ENCODE data around the gene PDP2. TPM values are rescaled to one million over a fixed set of nuclear protein-coding genes. Genes with fewer than 3 reads are reported as not detected.

PDP2 gene
- total RNA-seq, 2 experiments from 2014 or later, result 13.8 to 29.2 TPM

- no peaks in the 10 kb centered on the region for H3K79me2 ChIP-seq (ENCODE audit: insufficient read depth, low read depth, low read length)
- no peak overlapping the region for H3K27ac ChIP-seq (ENCODE audit: low read depth, low read length, poor library complexity, severe bottlenecking)
- no peak overlapping the region for H2AFZ ChIP-seq (ENCODE audit: low read length)
- H3K4me2 ChIP-seq (ENCODE audit: low read length), result no peak overlapping the region
- H3K9me2 ChIP-seq (ENCODE audit: insufficient read depth, low read length), result no peaks in the 10 kb centered on the region
- DNase-seq (ENCODE audit: low spot score), result no peak
- TF ChIP-seq, protein P1, sequence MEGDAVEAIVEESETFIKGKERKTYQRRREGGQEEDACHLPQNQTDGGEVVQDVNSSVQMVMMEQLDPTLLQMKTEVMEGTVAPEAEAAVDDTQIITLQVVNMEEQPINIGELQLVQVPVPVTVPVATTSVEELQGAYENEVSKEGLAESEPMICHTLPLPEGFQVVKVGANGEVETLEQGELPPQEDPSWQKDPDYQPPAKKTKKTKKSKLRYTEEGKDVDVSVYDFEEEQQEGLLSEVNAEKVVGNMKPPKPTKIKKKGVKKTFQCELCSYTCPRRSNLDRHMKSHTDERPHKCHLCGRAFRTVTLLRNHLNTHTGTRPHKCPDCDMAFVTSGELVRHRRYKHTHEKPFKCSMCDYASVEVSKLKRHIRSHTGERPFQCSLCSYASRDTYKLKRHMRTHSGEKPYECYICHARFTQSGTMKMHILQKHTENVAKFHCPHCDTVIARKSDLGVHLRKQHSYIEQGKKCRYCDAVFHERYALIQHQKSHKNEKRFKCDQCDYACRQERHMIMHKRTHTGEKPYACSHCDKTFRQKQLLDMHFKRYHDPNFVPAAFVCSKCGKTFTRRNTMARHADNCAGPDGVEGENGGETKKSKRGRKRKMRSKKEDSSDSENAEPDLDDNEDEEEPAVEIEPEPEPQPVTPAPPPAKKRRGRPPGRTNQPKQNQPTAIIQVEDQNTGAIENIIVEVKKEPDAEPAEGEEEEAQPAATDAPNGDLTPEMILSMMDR (conservative IDR thresholded peaks at IDR 0.05; ENCODE audit: low read length), result no peak
- TF ChIP-seq EZH2phosphoT487 (IDR thresholded peaks at IDR 0.05; ENCODE audit: borderline replicate concordance, low read depth, low read length), result no peak
- intact Hi-C loops (cut with micrococcal nuclease; ENCODE audit: unreplicated experiment), result no loop called here
- ChIA-PET POLR2A (no interaction called here), CTCF (ENCODE audit: unreplicated experiment) (interaction anchor here (0.6 kb wide), 1 partner anchor 9 kb away, joined by 5 read pairs; no protein-coding TSS in a partner anchor)
- H4K20me1 ChIP-seq (ENCODE audit: insufficient read depth, low read length), result no peaks in the 10 kb centered on the region
- no peaks in the 10 kb centered on the region for H3K4me1 ChIP-seq (ENCODE audit: insufficient read depth, low read length, poor library complexity, severe bottlenecking)
- no TSS peak for BruUV-seq (replicated peaks)
- H3K9me3 ChIP-seq (ENCODE audit: low read length), result no peaks in the 10 kb centered on the region
- no peak overlapping the region for H3K4me3 ChIP-seq (ENCODE audit: low read depth, low read length, poor library complexity, severe bottlenecking)
- no peaks in the 10 kb centered on the region for H3K36me3 ChIP-seq (ENCODE audit: insufficient read depth, low read length)
These were observed 22.6 kb downstream of the PDP2 start for GRCh38 chr16:66902648-66903543.

DNA sequence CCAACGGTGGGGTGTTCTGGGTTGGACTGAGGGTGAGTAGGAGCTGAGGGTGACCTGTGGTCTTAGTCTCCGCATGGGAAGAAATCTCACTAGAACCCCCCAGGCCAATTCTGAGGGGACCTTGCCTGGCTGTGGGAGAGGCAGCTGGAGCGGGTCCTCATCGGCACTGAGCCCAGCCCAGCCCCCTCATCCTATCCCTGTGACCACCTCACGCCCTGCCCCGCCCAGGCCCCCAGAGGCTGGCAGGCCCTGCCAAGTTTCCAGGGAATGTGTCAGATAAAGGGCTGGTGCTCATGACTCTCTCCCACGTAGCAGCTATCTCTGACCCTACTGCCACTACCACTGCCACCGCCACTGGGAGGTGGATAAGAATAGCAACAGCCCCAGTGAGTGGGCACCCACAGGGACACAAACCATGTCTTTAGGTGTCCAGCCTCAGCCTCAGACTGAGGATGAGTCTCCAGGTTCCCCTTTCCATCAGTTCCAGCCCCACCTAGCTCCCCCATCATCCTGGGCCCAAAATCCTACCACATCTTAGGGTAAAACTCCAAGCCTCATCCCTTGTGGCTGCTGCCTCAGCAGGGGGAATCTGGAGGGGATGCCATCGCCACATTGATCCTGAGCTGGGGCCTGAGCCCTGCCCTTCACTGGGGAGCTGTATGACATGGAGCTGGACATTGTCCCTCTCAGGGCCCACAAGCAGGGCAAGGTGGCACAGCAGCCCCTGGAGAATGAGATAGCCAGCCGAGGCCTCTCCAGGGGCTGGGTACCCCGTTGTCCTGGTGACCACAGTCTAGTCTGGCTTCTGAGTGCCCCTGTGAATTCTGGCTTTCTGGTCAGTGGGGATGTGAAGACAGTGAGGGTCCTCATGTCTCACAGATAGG is 23.5 kb downstream of the PDP2 start:
- DNase-seq (ENCODE audit: low spot score), result no peak
- Histone ChIP-seq H3K27ac (ENCODE audit: low read depth, low read length, poor library complexity, severe bottlenecking) (no peak overlapping the region), H3K9me3 (ENCODE audit: low read length) (no peaks in the 10 kb centered on the region), H2AFZ (ENCODE audit: low read length) (no peak overlapping the region), H3K4me3 (ENCODE audit: low read depth, low read length, poor library complexity, severe bottlenecking) (no peak overlapping the region), H3K36me3 (ENCODE audit: insufficient read depth, low read length) (no peaks in the 10 kb centered on the region), H4K20me1 (ENCODE audit: insufficient read depth, low read length) (no peaks in the 10 kb centered on the region), H3K4me1 (ENCODE audit: insufficient read depth, low read length, poor library complexity, severe bottlenecking) (no peaks in the 10 kb centered on the region), H3K9me2 (ENCODE audit: insufficient read depth, low read length) (no peaks in the 10 kb centered on the region), H3K79me2 (ENCODE audit: insufficient read depth, low read depth, low read length) (no peaks in the 10 kb centered on the region), H3K4me2 (ENCODE audit: low read length) (no peak overlapping the region)
- no TSS peak for BruUV-seq (replicated peaks)
- POLR2A ChIA-PET, result no interaction called here
- intact Hi-C loops (cut with micrococcal nuclease; ENCODE audit: unreplicated experiment), result no loop called here
- TF ChIP-seq EZH2phosphoT487 (IDR thresholded peaks at IDR 0.05; ENCODE audit: borderline replicate concordance, low read depth, low read length), result no peak
- TF ChIP-seq, protein P1 (conservative IDR thresholded peaks at IDR 0.05; ENCODE audit: low read length), result no peak
- CTCF ChIA-PET (ENCODE audit: unreplicated experiment), result no interaction called here

Measured in OCI-LY7 (cell line).